Liver (tissue), 9 donors: ENCODE measurements around the gene C1QL2. TPM values are rescaled to one million over a fixed set of nuclear protein-coding genes. Genes with fewer than 3 reads are reported as not detected.

ENCODE experiments used
- DNase-seq: peaks from one replicate; pipeline ENCODE4 v3.0.0-alpha.2; 2017; ENCODE audit warnings: low spot score
- H3K27ac ChIP-seq, 2 donors: one replicate each; pipeline ENCODE4 v1.7.0; 2013; ENCODE audit warnings: inconsistent platforms in 2 of 2, low read length in 2 of 2, control low read depth in 1 of 2, low read depth in 1 of 2, mild to moderate bottlenecking in 1 of 2
- H3K27me3 ChIP-seq, 4 donors: one replicate each; pipeline versions ENCODE4 v1.6.1 to v1.7.0; 2013; ENCODE audit warnings: low read length in 3 of 4, inconsistent platforms in 1 of 4, mild to moderate bottlenecking in 1 of 4, moderate library complexity in 1 of 4; ENCODE audit not compliant: control insufficient read depth in 4 of 4, insufficient read depth in 4 of 4
- H3K36me3 ChIP-seq, 4 donors: one replicate each; pipeline versions ENCODE4 v1.6.1 to v1.7.0; 2013; ENCODE audit warnings: low read length in 3 of 4, mild to moderate bottlenecking in 3 of 4, low read depth in 1 of 4, moderate library complexity in 1 of 4; ENCODE audit not compliant: control insufficient read depth in 4 of 4, insufficient read depth in 3 of 4
- H3K4me1 ChIP-seq, 4 donors: one replicate each; pipeline versions ENCODE4 v1.6.1 to v1.7.0; 2013; ENCODE audit warnings: low read length in 3 of 4, mild to moderate bottlenecking in 3 of 4, moderate library complexity in 1 of 4; ENCODE audit not compliant: control insufficient read depth in 4 of 4, insufficient read depth in 4 of 4
- H3K4me3 ChIP-seq, 3 donors: one replicate each; pipeline versions ENCODE4 v1.6.1 to v1.7.0; 2013; ENCODE audit warnings: low read length in 3 of 3, control low read depth in 1 of 3, low read depth in 1 of 3, mild to moderate bottlenecking in 1 of 3
- H3K9ac ChIP-seq, 2 donors: one replicate each; pipeline ENCODE4 v1.7.0; 2013; ENCODE audit warnings: low read length in 2 of 2, mild to moderate bottlenecking in 2 of 2, moderate library complexity in 2 of 2, control low read depth in 1 of 2, low read depth in 1 of 2
- H3K9me3 ChIP-seq, 4 donors: one replicate each; pipeline versions ENCODE4 v1.6.1 to v1.7.0; 2013; ENCODE audit warnings: low read length in 3 of 4; ENCODE audit not compliant: control insufficient read depth in 4 of 4
- EGR1 ChIP-seq, 2 donors: IDR thresholded peaks; 2 replicates each; pipeline ENCODE4 v1.6.1; 2016 to 2018; ENCODE audit warnings: antibody characterized with exemption in 2 of 2, low read depth in 2 of 2
- FOXA1 ChIP-seq: IDR thresholded peaks from 2 replicates; pipeline ENCODE4 v1.6.1; 2016; ENCODE audit warnings: antibody characterized with exemption
- FOXA2 ChIP-seq: IDR thresholded peaks from 2 replicates; pipeline ENCODE4 v1.6.1; 2016; ENCODE audit warnings: antibody characterized with exemption
- GABPA ChIP-seq, 2 donors: IDR thresholded peaks in 1 of 2; conservative IDR thresholded peaks in 1 of 2; 2 replicates each; pipeline ENCODE4 v1.6.1; 2016; ENCODE audit warnings: antibody characterized with exemption in 2 of 2, mild to moderate bottlenecking in 1 of 2, moderate library complexity in 1 of 2
- HNF4A ChIP-seq, 2 donors: conservative IDR thresholded peaks; 2 replicates each; pipeline ENCODE4 v1.6.1; 2016; ENCODE audit warnings: antibody characterized with exemption in 2 of 2, mild to moderate bottlenecking in 2 of 2
- HNF4G ChIP-seq: IDR thresholded peaks from 2 replicates; pipeline ENCODE4 v1.6.1; 2016; ENCODE audit warnings: antibody characterized with exemption
- JUND ChIP-seq, 2 donors: IDR thresholded peaks; 2 replicates each; pipeline ENCODE4 v1.6.1; 2016; ENCODE audit warnings: antibody characterized with exemption in 2 of 2
- NR2F2 ChIP-seq: IDR thresholded peaks from 2 replicates; pipeline ENCODE4 v1.6.1; 2016; ENCODE audit warnings: antibody characterized with exemption
- RAD21 ChIP-seq, 2 donors: IDR thresholded peaks; 2 replicates each; pipeline ENCODE4 v1.6.1; 2016; ENCODE audit warnings: antibody characterized with exemption in 2 of 2, mild to moderate bottlenecking in 2 of 2
- RXRA ChIP-seq, 2 donors: IDR thresholded peaks; 2 replicates each; pipeline ENCODE4 v1.6.1; 2017 to 2018; ENCODE audit warnings: antibody characterized with exemption in 2 of 2, mild to moderate bottlenecking in 1 of 2
- SP1 ChIP-seq: IDR thresholded peaks from 2 replicates; pipeline ENCODE4 v1.6.1; 2018; ENCODE audit warnings: antibody characterized with exemption, mild to moderate bottlenecking
- TAF1 ChIP-seq: conservative IDR thresholded peaks from 2 replicates; pipeline ENCODE4 v1.6.1; 2016; ENCODE audit warnings: antibody characterized with exemption, mild to moderate bottlenecking
- YY1 ChIP-seq: IDR thresholded peaks from 2 replicates; pipeline ENCODE4 v1.6.1; 2016; ENCODE audit warnings: antibody characterized with exemption, mild to moderate bottlenecking
- WGBS: extraction: QIAGEN DNeasy Blood & Tissue Kit; methylation state at CpG from one replicate; pipeline ENCODE4 v1.1.7; 2013; 5-methylcytosine and 5-hydroxymethylcytosine counted together
- polyA plus RNA-seq, 2 donors: library from polyadenylated mRNA; stranded (reverse) in 1 of 2; unstranded in 1 of 2; fragments of 200-250 nt in 1 of 2; fragments of >200 nt in 1 of 2; fragmentation: Nextera tagmentation in 1 of 2; extraction: Ambion mirVana in 1 of 2; gene quantifications; one replicate each; pipeline versions ENCODE4 v1.2.1 to v1.2.3, GENCODE V29; 2013 to 2015
- total RNA-seq, 2 donors: library from RNA; depleted of rRNA; stranded (reverse); fragments of >200 nt; gene quantifications; one replicate each; pipeline ENCODE4 v1.2.3, GENCODE V29; 2014
- TF ChIP-seq, protein P1 (sequence below): IDR thresholded peaks from 2 replicates; pipeline ENCODE4 v1.6.1; 2016; ENCODE audit warnings: antibody characterized with exemption
- TF ChIP-seq, protein P2 (sequence below): IDR thresholded peaks from 2 replicates; pipeline ENCODE4 v1.6.1; 2016; ENCODE audit warnings: antibody characterized with exemption, mild to moderate bottlenecking
- TF ChIP-seq, protein P3 (sequence below): IDR thresholded peaks from 2 replicates; pipeline ENCODE4 v1.6.1; 2016; ENCODE audit warnings: antibody characterized with exemption
- TF ChIP-seq, protein P4 (sequence below): fragments of 150-350 bp; IDR thresholded peaks from 2 replicates; pipeline ENCODE4 v1.5.1; 2017; ENCODE audit warnings: improper control_type of control experiment, low read depth, low read length; ENCODE audit not compliant: missing input control
- TF ChIP-seq, protein P5 (sequence below): IDR thresholded peaks from 2 replicates; pipeline ENCODE4 v1.6.1; 2016; ENCODE audit warnings: antibody characterized with exemption
- donor health status: healthy.
- donor health status: healthy.
- donor health status: healthy.
- donor health status: healthy.
- donor health status: healthy.

Gene C1QL2
- total and polyA plus RNA-seq, 4 donors, result not detected

DNA sequence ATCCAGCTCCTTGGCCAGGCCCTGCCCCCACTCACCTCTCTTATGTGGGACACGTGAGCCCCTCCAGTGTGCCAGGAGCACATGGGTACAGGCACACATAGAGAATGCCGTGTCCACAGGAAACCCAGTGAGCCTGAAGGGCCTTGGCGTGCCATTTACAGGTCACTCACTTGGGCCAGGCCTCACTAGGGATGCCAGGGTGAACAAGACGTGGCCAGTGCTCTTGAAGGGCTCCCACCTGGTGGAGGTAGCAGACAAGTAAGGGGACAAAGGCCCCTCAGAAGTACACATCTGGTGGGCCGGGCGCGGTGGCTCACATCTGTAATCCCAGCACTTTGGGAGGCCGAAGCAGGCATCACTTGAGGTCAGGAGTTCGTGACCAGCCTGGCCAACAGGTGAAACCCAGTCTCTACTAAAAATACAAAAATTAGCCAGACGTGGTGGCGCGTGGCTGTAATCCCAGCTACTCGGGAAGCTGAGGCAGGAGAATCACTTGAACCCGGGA, 15.1 kb upstream of the C1QL2 start:
- 94% methylated on average over 14 of the region's 14 CpGs for WGBS
- DNase-seq, result no peak

DNA sequence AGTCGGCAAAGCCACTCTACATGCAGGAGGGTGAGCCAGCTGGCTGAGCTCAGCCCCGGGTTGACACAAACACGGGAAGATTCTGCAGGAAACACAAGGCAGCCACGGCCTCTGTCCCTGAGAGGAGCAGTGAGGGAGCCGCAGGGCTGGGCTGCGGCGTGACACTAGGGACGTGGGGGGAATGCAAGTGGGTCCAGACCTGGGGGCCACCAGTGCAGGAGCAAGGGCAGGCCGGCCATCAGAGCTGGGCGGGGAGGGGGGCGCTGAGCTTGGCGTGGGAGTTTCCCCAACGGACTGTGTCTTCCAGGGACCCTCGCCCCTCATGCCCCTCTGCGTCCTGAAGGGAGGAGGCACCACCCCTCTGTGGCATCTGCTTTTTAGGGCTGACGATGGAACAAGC, 12.0 kb upstream of the C1QL2 start:
- Histone ChIP-seq H3K27ac (no peak overlapping the region), H3K4me3 (no peak overlapping the region), H3K9ac (no peak overlapping the region), H3K27me3 (no peaks in the 10 kb centered on the region), H3K36me3 (no peaks in the 10 kb centered on the region), H3K4me1 (no peaks in the 10 kb centered on the region), H3K9me3 (no peaks in the 10 kb centered on the region)
- DNase-seq, result no peak
- 71% methylated on average over 16 of the region's 16 CpGs for WGBS
- TF ChIP-seq, protein P1, sequence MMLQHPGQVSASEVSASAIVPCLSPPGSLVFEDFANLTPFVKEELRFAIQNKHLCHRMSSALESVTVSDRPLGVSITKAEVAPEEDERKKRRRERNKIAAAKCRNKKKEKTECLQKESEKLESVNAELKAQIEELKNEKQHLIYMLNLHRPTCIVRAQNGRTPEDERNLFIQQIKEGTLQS, result no peak
- TF ChIP-seq NR2F2, result no peak
- no peak for TF ChIP-seq YY1
- TF ChIP-seq TAF1, result no peak
- TF ChIP-seq HNF4A (conservative IDR thresholded peaks at IDR 0.05), result no peak
- no peak for TF ChIP-seq SP1
- TF ChIP-seq, protein P2, sequence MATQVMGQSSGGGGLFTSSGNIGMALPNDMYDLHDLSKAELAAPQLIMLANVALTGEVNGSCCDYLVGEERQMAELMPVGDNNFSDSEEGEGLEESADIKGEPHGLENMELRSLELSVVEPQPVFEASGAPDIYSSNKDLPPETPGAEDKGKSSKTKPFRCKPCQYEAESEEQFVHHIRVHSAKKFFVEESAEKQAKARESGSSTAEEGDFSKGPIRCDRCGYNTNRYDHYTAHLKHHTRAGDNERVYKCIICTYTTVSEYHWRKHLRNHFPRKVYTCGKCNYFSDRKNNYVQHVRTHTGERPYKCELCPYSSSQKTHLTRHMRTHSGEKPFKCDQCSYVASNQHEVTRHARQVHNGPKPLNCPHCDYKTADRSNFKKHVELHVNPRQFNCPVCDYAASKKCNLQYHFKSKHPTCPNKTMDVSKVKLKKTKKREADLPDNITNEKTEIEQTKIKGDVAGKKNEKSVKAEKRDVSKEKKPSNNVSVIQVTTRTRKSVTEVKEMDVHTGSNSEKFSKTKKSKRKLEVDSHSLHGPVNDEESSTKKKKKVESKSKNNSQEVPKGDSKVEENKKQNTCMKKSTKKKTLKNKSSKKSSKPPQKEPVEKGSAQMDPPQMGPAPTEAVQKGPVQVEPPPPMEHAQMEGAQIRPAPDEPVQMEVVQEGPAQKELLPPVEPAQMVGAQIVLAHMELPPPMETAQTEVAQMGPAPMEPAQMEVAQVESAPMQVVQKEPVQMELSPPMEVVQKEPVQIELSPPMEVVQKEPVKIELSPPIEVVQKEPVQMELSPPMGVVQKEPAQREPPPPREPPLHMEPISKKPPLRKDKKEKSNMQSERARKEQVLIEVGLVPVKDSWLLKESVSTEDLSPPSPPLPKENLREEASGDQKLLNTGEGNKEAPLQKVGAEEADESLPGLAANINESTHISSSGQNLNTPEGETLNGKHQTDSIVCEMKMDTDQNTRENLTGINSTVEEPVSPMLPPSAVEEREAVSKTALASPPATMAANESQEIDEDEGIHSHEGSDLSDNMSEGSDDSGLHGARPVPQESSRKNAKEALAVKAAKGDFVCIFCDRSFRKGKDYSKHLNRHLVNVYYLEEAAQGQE, result no peak
- no peak for TF ChIP-seq FOXA2
- TF ChIP-seq, protein P3, sequence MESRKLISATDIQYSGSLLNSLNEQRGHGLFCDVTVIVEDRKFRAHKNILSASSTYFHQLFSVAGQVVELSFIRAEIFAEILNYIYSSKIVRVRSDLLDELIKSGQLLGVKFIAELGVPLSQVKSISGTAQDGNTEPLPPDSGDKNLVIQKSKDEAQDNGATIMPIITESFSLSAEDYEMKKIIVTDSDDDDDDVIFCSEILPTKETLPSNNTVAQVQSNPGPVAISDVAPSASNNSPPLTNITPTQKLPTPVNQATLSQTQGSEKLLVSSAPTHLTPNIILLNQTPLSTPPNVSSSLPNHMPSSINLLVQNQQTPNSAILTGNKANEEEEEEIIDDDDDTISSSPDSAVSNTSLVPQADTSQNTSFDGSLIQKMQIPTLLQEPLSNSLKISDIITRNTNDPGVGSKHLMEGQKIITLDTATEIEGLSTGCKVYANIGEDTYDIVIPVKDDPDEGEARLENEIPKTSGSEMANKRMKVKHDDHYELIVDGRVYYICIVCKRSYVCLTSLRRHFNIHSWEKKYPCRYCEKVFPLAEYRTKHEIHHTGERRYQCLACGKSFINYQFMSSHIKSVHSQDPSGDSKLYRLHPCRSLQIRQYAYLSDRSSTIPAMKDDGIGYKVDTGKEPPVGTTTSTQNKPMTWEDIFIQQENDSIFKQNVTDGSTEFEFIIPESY, result no peak
- TF ChIP-seq EGR1 (IDR thresholded peaks at IDR 0.05; ENCODE audit: low read depth in 2 of 2), result no peak
- TF ChIP-seq FOXA1, result no peak
- no peak for TF ChIP-seq RXRA (IDR thresholded peaks at IDR 0.05)
- no peak for TF ChIP-seq RAD21 (IDR thresholded peaks at IDR 0.05)
- TF ChIP-seq, protein P4, sequence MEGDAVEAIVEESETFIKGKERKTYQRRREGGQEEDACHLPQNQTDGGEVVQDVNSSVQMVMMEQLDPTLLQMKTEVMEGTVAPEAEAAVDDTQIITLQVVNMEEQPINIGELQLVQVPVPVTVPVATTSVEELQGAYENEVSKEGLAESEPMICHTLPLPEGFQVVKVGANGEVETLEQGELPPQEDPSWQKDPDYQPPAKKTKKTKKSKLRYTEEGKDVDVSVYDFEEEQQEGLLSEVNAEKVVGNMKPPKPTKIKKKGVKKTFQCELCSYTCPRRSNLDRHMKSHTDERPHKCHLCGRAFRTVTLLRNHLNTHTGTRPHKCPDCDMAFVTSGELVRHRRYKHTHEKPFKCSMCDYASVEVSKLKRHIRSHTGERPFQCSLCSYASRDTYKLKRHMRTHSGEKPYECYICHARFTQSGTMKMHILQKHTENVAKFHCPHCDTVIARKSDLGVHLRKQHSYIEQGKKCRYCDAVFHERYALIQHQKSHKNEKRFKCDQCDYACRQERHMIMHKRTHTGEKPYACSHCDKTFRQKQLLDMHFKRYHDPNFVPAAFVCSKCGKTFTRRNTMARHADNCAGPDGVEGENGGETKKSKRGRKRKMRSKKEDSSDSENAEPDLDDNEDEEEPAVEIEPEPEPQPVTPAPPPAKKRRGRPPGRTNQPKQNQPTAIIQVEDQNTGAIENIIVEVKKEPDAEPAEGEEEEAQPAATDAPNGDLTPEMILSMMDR, result no peak
- no peak for TF ChIP-seq JUND (IDR thresholded peaks at IDR 0.05)
- TF ChIP-seq GABPA (IDR thresholded peaks at IDR 0.05 in 1 of 2, conservative IDR thresholded peaks at IDR 0.05 in 1 of 2), result no peak
- TF ChIP-seq HNF4G, result no peak
- TF ChIP-seq, protein P5, sequence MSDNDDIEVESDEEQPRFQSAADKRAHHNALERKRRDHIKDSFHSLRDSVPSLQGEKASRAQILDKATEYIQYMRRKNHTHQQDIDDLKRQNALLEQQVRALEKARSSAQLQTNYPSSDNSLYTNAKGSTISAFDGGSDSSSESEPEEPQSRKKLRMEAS, result no peak

More for the DNA sequence above, 15.1 kb upstream of the C1QL2 start:
- H3K27me3 ChIP-seq, result no peaks in the 10 kb centered on the region
- no peak overlapping the region for H3K27ac ChIP-seq
- H3K9ac ChIP-seq, result no peak overlapping the region
- H3K9me3 ChIP-seq, result no peaks in the 10 kb centered on the region
- no peak for TF ChIP-seq HNF4G
- TF ChIP-seq, protein P4, result no peak
- TF ChIP-seq, protein P3, result no peak
- no peak overlapping the region for H3K4me3 ChIP-seq
- no peaks in the 10 kb centered on the region for H3K4me1 ChIP-seq
- H3K36me3 ChIP-seq, result no peaks in the 10 kb centered on the region
